Adrenal gland (tissue), 5 donors: ENCODE measurements around the gene PHACTR3.
"Not testable (repeated sequence)": the region's sequence is repeated elsewhere in the genome, so short reads cannot be mapped to it uniquely, and the experiment has no call there.

Experiments
- CTCF ChIP-seq, 6 experiments: fragments of 450-650 bp in 4 of 6; fragments of 200-600 bp in 2 of 6; sonication (generic) in 1 of 6; IDR thresholded peaks; 1 replicate in 5 of 6; 2 replicates in 1 of 6; pipeline versions ENCODE4 v1.5.1 to v1.8.0; 2016 to 2021; ENCODE audit warnings: antibody characterized with exemption in 6 of 6, mild to moderate bottlenecking in 2 of 6, moderate library complexity in 1 of 6
- POLR2A ChIP-seq, 2 donors: fragments of 450-650 bp; IDR thresholded peaks; one replicate each; pipeline ENCODE4 v1.6.1; 2017; ENCODE audit warnings: antibody characterized with exemption in 2 of 2, mild to moderate bottlenecking in 2 of 2, moderate library complexity in 1 of 2
- donor health status: DM: no; HTN: no; CAD: no.

- not testable (repeated sequence) for TF ChIP-seq CTCF, POLR2A (IDR thresholded peaks at IDR 0.05)
These were observed 46.4 kb upstream of the PHACTR3 start for GRCh38 chr20:59557733-59558529.
